Upper lobe of right lung (tissue), 1 donor: ENCODE results near the gene GPR156. TPM values are rescaled to one million over a fixed set of nuclear protein-coding genes. Genes with fewer than 3 reads are reported as not detected.

Source experiments
- ATAC-seq: fragments of 200-7000 bp; cut with Tn5 transposase; one replicate; pipeline ENCODE4 v1.9.1; 2020; ENCODE audit warnings: mild to moderate bottlenecking, moderate library complexity
- DNase-seq: peaks from one replicate; pipeline ENCODE4 v3.0.0-alpha.2; 2020
- H3K27ac ChIP-seq: fragments of 200-600 bp; one replicate; pipeline ENCODE4 v1.8.0; 2022
- H3K27me3 ChIP-seq: fragments of 200-600 bp; one replicate; pipeline ENCODE4 v1.8.0; 2022; ENCODE audit warnings: mild to moderate bottlenecking
- H3K36me3 ChIP-seq: fragments of 200-600 bp; one replicate; pipeline ENCODE4 v1.8.0; 2022
- H3K4me1 ChIP-seq: fragments of 200-600 bp; one replicate; pipeline ENCODE4 v1.8.0; 2022
- H3K4me3 ChIP-seq: fragments of 200-600 bp; one replicate; pipeline ENCODE4 v1.8.0; 2022; ENCODE audit warnings: mild to moderate bottlenecking
- H3K9me3 ChIP-seq: fragments of 200-600 bp; one replicate; pipeline ENCODE4 v1.8.0; 2022
- CTCF ChIP-seq: fragments of 200-600 bp; IDR thresholded peaks from one replicate; pipeline ENCODE4 v1.8.0; 2022; ENCODE audit warnings: antibody characterized with exemption
- intact Hi-C: fragments of 100-400 bp; cut with DNase I; formaldehyde crosslinking; loops from one replicate; pipeline ENCODE4 v1.11.0; 2022
- total RNA-seq: library from RNA; stranded (reverse); fragmentation: NEBNext Ultra II Directional; extraction: Animal tissue kit (Norgen Biotek cat#: 25700); gene quantifications from one replicate; pipeline ENCODE4 v1.2.1, GENCODE V29; 2021
- donor health status: DM: no; HTN: yes; CAD: no; lungs with severe emphysema.

The GPR156 gene
- total RNA-seq, 1 donor from 2014 or later = 0.09 TPM

- H3K4me3 ChIP-seq = no peak overlapping the region
- ATAC-seq = no peak
- no peaks in the 10 kb centered on the region for H3K4me1 ChIP-seq
- TF ChIP-seq CTCF = no peak
- H3K9me3 ChIP-seq = no peaks in the 10 kb centered on the region
- no peaks in the 10 kb centered on the region for H3K36me3 ChIP-seq
- intact Hi-C loops = no loop called here
- H3K27ac ChIP-seq = no peak overlapping the region
- no peaks in the 10 kb centered on the region for H3K27me3 ChIP-seq
- no peak for DNase-seq
Measured at GRCh38 chr3:120129718-120130513, 155.1 kb downstream of the GPR156 start.

- Histone ChIP-seq H3K4me3 (no peak overlapping the region), H3K4me1 (no peaks in the 10 kb centered on the region), H3K9me3 (no peaks in the 10 kb centered on the region), H3K27me3 (no peaks in the 10 kb centered on the region), H3K27ac (no peak overlapping the region), H3K36me3 (no peaks in the 10 kb centered on the region)
- intact Hi-C loops = no loop called here
- no peak for ATAC-seq
- no peak for DNase-seq
- no peak for TF ChIP-seq CTCF
Measured at GRCh38 chr3:120129051-120129450, 156.0 kb downstream of the GPR156 start.

- no peak for TF ChIP-seq CTCF
- H3K9me3 ChIP-seq = no peaks in the 10 kb centered on the region
- ATAC-seq (no peak), DNase-seq (no peak)
- no peaks in the 10 kb centered on the region for H3K27me3 ChIP-seq
- no peak overlapping the region for H3K27ac ChIP-seq
- no peaks in the 10 kb centered on the region for H3K36me3 ChIP-seq
- no peak overlapping the region for H3K4me3 ChIP-seq
- no peaks in the 10 kb centered on the region for H3K4me1 ChIP-seq
- intact Hi-C loops = no loop called here
Measured at GRCh38 chr3:120125992-120126391, 159.0 kb downstream of the GPR156 start.

- no peak for ATAC-seq
- Histone ChIP-seq H3K36me3 (no peaks in the 10 kb centered on the region), H3K4me1 (no peaks in the 10 kb centered on the region), H3K27ac (no peak overlapping the region), H3K4me3 (no peak overlapping the region), H3K9me3 (no peaks in the 10 kb centered on the region), H3K27me3 (no peaks in the 10 kb centered on the region)
- intact Hi-C loops = no loop called here
- no peak for DNase-seq
- no peak for TF ChIP-seq CTCF
Measured at GRCh38 chr3:120119846-120120510, 165.0 kb downstream of the GPR156 start.

Other genes starting within 250 kb of the GPR156 start
- 55.2 TPM for gene GSK3B, start 190.8 kb downstream of the GPR156 start, total RNA-seq
- 21.8 TPM for gene LRRC58, start 64.1 kb upstream of the GPR156 start, total RNA-seq
- gene FSTL1, start 165.8 kb upstream of the GPR156 start, total RNA-seq = 221 TPM